GM21737 (cell line): ENCODE results near the gene TK2.

ENCODE experiments used
- ATAC-seq: cut with Tn5 transposase; IDR thresholded peaks from one replicate; pipeline ENCODE4 v1.9.1; 2021; ENCODE audit warnings: mild to moderate bottlenecking, moderate library complexity; ENCODE audit not compliant: unreplicated experiment

The TK2 gene

DNA sequence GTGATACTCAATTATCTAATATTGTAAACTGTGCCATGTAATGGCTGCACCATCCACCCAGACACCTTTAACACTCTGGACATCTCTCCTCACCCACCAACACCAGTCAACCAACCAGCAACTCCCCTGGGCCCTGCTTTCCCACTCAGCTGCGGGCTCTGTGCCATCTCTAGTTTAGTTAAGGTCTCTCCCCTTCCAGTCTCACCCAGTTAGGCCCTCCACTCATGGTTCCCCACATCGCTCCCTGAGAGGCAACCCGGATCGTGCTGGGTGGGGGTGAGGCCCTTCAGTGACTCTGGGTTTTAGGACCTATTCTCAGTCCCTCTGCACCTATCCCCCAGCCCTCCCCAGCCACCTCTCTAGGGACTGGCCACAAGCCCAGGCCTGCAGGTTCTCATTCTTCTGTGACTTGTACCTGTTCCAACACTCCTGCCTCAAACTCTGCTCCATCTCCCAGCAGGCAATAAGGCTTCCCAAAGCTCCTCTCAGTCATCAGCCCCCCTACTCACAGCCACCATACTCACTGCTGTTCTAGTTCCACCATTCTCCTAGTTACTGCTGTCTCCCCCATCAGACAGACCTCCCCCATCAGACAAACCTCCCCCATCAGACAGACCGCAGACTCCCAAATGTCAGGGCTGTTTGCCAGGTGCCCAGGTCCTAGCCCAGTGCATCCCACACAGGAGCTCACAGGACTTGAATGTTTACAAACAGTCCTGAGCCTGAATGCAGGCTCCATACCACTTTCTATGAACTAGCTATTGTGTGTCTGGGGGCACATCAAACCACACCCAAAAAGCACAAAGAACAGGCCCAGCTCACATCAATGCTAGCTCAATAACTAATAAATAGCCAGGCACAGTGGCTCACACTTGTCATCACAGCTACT is 2.6 kb downstream of the TK2 start:
- ATAC-seq = no peak

DNA sequence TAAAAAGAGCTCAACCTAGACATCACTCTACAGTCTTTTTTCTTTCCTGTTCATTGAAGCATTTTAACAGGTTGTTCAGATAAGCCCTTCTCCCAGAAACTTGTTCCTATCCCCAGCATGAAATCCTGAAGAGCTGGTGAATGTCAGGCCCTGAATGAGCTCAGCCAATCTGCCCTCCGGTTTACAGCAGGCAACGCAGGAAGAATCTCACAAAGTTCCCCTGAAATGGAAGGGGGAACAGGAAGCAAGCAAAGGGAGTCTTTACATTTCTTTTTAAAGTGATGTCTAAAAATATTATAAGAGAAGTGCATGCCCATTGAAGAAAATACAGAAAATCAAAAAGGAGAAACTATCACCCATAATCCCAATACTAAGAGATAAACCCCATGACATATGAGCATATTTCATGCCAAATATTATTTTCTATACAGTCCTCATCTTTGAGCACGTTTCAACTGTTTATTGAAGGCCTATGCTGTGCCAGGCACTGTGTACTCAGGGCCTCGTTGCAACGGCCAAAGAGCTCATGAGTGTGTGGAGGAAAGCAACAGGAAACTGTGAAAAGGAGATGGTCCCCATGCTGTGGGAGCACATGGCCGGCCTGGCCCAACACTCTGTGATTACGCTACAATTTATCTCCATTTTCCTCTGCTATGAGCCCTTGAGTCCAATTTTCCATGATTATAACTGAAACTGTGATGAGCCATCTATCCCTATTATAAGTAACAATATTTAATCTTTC is 5.7 kb downstream of the TK2 start:
- ATAC-seq = no peak

DNA sequence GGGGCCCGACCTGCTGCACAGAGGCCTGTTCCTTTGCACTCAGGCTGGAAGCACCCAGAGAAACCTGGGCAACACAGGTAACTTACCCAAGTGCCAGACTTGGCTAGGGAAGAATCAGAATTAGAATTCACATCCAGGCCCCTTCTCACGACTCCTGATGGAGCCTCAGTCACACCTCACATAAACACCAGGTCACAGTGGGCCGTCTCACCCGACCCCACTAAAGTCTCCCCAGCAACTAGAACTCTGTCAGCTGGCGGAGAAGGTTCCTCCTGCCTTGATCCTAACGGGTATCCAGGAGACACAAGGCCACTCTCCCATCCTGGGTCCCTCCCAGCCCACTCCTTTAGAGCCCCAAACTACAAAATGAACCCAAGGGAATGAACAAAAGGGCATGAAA is 6.4 kb downstream of the TK2 start:
- ATAC-seq = no peak

DNA sequence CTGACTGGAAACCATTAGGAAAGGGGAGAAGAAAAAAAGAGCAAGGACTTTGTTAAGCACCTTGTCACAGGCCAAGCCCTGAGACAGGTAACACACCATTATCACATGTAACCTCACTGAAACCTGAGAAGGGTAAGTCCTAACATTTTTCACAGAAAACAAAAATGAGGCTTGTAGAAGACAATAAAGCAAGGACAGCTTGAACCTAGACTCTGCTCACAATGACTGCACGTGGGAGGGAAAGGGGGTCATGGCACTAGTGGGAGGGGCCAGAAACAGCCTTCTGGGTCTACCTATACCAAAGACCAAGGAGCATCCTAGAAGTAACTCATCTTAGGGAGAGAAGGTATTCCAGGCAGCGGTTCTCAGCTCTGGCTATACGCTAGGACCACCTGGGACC is 7.5 kb downstream of the TK2 start:
- ATAC-seq = no peak

DNA sequence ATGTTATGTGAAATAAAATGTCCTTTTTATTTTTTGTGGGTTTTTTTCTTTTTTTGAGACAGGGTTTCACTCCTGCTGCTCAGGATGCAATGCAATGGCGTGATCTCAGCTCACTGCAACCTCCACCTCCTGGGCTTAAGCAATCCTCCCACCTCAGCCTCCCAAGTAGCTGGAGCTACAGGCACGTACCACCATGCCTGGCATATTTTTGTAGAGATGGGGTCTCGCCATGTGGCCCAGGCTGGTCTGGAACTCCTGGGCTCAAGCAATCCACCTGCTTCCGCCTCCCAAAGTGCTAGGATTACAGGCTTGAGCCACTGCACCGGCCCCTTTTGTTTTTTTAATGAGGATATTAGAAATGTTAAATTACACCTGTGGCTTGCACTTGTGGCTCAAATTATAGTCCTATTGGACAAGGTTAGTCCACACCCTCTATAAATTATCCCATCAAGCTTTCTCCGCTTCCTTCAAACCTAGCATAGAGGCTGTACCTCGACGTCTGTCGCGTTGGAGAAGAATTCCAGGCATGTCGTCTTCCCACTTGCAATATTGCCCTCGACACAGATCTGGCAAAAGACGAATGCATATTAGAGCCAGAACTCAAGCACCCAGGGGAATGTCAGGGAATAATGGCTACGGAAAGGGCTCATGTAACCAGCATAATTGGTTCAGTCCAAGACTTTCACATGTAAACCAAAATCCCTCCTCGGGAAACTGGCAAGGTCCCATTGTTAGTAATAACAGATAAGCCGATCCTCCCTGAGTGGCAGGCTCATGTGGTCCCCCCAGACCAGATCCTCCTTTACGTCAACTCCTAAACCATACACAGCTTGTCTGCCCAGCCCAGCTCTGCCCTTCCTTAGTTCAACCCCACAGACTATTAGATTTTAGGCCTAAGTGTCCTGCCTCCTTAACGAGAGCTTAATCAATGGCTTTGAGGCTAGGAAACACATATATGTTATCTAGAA is 8.2 kb downstream of the TK2 start:
- no peak for ATAC-seq

DNA sequence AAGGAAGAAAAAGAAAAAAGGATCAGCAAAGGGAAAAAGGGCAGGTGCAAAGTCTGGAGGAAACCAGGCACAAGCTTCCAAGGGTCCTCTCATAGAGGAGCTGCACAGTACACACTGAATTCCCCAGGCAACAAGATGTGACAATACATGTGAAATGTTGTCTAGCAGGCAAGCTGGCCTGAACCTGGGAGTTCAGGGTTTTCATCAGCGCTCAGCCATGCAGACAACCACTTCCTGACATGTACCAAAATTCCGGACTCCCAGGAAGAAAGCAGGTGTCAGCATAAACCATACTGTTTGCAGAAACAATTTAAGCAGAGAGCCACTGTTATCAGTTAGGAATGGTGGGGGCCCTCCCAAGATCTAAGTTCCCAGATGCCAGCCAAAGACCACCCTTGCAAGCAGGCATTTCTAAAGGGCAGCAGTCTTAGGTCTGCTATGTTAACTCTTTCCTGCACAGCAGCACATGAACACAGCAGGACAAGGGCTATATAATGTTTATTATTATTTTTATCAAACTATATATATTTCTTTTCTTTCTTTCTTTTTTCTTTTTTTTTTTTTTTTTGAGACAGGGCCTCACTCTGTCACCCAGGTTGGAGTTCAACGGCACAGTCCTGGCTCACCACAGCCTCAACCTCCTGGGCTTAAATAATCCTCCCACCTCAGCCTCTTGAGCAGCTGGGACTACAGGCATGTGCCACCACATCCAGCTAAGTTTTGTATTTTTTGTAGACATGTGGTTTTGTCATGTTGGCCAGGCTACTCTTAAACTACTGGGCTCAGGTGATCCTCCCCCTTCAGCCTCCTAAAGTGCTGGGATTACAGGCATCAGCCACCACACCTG is 10.1 kb downstream of the TK2 start:
- no peak for ATAC-seq

DNA sequence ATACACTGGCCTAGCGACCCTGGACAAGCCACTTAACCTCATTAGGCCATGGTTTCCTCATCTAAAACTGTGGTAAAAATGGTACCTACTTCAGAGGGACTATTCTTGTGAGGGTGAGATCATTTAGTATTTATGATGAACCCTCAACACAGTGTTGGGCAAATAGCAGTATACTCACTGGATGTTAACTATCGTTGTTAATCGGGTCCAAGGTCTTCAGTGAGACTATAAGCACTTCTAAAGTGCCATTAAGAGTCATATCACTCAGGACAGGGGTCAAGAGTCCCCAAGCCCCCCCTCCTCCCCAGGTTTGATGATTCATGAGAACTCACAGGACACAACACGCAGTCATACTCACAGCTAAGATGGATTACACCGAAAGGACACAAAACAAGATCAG is 11.0 kb downstream of the TK2 start:
- no peak for ATAC-seq

DNA sequence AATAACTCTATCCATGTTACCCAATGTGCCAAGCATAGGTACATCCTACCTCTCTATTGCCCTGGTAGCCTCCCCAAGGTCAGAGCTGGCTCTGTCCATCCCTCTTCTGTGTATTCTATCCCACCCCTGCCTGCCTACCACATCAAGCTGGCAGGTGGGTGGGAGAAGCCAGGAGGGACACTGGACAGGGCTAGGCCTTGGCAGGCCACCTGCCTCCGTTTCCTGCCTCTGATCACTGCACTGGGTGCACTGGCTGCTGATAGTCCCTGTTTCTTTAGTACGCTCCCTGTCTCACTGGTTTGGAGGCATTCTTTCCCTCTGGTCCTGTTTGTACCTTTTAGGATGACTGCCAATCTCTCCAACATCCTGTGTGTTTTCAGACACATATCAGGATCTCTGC is 12.7 kb downstream of the TK2 start:
- no peak for ATAC-seq

DNA sequence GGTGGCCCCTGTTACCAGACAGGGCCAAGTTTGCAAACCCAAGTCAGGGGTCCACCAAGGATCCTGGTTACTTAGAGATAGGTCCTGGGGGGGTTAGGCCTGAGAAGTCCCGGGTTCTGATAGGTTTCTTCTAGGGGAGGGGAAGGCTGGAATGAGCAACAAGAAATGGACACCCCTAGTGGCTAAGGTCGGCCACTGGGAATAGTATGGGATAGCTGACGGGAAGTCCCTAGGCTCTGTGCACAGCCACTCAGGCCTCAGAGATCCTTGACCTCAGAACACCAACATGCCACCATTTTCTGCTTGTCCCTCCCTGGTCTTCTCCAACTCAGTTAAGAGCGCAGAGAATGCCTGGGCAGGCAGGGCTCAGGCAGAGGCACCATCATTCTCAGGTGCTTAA is 13.4 kb downstream of the TK2 start:
- no peak for ATAC-seq

DNA sequence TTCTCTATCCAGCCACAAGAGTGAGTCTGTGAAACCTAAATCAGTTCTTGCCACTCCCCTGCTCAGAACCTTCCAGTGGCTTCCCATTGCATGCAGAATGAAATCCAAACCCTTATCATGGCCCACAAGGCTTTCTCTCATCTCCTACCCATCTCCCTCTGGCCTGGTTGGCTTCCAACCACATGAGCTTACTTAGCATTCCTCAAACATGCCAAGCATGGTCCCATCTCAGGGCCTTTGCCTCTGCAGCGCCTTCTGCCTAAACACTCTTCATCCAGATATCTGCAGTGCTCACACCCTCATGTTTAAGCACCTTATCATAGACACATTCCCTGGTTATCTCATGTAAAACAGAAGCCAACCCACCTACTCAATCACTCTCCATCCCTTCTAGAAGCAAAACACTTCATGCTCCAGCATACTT is 15.5 kb downstream of the TK2 start:
- no peak for ATAC-seq

DNA sequence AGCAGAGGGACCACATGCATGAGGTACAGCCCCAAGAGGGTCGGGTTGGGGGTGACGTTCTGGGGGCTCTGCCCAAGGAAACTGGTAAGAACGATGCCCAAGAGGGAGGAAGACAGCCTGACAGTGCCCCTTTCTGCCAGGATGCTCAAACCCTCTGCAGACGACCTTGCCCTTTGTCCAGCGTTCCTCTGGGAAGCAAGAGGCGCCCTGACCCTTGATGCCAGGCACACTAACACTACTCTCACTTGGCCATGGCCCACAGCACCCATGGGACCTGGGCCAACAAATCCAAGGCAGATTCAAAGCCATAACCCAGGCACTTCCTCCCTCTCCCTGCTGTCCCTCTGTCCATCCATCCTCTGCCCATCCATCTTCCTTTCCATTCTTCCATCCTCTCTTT is 20.4 kb downstream of the TK2 start:
- no peak for ATAC-seq

DNA sequence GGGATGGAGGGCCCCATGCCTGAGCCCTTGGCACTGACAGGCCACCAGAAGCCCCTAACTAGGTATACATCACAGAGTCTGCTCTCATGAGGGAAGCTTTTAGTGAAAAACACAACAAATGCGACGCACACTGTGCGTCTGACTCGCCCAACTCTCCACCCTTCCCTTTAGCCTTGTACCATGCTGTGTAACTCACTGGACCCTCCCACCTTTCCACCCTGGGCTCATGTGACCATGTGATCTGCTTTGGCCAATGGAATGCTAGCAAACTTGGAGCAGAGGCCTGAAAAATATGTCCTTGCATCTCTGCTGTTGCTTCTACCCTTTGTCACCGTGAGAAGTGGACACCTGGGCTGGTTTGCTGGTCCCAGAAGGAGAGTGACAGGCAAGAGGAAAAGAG is 21.6 kb downstream of the TK2 start:
- ATAC-seq = no peak

DNA sequence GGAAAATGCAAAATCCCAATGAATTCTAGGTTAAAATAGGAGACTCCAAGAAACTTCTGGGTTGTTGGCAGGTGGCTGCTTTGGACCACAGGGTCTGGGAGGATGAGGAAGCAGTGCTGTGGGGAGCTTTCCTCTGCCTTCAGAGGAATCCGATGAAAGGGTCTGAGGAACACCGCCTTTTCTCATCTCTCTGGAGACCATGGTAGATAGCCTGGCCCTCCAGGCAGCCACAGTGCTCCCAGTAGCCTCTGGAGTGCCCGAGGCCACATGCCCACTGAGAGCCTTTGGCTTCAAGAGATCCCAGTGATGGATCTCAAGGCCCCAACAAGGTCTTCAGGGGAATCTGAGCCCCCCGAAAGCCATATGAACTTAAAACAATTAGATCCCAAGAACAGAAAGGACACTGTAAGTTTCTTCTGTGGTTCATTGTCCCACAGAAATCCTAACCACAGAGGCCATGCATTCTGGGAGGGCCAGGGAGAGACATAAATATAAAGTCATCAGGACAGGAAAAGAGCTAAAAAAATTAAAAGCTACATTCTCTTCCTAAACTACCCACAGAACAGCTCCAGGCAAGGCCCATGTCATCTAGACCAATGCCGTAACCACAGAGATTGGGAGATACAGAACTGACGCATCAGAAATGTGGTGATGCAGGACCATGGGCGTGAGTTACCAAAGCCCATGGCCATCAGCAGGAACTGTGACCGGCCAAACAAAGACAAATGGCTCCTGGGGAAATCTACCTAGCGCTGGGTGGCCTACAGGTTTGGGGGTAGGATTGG is 24.3 kb downstream of the TK2 start:
- ATAC-seq = no peak

DNA sequence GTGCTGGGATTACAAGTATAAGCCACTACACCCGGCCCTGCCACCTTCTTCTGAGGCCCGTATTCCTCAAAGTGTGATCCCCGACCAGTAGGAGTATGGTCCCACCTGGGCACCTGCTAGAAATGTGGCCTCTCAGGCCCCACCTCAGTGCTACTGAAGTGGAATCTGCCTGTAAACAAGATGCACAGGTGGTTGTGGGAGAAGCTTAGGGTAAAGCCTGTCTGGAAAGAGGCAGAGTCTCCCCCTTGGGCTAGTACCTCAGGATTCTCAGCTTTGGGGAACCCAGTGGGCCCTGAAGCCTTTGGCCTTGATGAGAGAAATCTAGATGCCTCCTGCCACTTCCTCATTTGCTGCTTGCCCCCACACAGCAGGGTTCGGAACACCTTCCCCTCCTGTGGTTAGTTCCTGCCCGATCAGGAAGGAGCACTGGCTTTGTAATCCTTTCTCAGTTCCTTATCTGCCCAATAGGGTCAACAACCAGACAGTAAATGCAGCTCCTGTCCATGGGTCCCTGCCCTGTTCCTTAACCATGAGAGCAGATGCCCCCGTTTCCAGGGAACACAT is 25.2 kb downstream of the TK2 start:
- peak; percentile 61 for ATAC-seq

DNA sequence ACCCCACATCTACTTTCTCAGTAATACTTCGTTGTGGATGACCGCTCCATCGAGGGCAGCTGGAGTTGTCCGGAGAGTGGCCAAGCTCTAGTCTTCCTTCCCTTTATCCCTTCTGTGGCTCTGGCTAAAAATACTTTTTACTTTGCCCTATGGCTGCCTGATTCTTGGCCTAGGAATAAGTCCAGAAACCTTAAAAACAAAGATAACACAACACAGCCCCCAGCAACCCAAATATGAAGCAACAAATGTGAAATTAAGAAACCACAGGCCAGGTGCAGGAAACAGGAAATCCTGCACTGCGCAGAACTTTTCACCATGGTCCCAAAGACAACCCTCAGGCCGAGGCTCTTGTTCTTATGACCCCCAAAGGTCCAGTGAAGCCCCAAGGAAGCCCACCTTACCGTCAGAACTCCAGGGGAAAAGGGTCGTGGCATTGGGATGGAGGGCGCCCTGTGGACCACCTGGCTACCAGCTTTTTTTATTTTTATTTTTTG is 26.0 kb downstream of the TK2 start:
- ATAC-seq = peak; percentile 43

DNA sequence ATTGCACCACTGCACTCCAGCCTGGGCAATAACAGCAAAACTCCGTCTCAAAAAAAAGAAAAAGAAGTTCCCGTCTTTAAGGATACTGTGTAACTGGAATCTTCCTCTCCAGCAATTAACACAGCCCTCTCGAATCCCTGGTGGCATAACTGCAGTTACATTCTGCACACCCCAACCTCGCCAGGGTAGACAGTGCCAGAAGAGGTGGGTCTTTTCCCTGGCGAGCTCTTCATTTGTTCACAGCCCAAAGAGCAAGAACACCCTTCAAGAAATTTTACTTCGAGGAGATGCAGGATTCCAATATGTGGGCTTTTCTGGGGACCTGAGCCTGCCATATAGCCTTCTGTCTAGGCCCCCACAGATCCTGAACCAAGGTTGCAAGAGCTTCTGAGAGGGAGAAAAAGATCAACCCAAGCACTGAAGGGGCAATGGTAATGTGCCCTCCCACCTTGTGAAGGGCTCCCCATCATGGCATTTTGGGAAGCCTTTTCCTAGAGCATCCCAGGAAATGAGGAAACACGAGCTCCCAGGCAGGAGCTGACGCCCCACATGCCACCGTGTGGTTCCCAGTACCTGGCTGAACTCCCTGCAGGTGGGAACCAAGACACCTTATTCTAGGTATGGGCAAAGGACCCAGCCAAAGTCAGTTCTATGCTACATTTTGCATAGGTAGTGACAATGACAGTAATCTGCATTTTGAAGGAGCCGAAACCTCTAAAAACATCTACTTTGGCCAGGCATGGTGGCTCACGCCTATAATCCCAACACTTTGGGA is 26.9 kb downstream of the TK2 start:
- ATAC-seq = no peak

DNA sequence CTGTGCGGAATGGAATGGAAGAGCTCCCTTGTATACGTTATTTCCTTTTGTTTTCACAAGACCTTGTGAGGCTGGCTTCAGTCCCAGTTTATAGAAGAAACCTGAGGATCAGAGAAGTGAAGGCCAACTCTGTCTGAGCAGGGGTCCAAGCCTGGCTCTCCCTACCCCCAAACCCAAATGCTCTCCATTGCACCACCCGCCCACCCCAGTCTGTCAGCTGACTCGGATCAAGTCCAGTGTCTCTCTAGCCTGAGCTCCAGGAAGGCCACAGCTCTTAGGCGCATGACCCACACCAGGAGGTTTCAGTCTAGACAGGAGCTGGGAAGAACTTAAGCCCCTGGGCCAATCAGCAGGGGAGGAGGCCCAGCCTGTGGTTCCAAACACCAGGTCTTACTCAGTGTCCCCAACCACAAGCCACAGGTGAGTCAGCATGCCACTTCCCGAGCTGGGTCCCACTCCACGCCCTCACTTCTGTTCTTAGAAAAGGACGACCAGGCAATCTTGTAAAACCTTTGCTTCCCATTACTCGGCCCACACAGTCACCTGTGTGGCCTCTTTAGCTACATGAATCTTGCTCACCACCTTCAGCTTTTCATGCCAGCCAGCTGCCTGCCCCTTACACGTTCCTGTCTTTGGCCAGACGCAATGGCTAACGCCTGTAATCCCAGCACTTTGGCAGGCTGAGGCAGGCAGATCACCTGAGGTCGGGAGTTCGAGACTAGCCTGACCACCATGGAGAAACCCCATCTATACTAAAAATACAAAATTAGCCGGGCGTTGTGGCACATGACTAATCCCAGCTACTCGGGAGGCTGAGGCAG is 27.8 kb downstream of the TK2 start:
- ATAC-seq = peak; percentile 42
